Tibial nerve (tissue), 4 donors: ENCODE data around the gene RASSF7. TPM values are rescaled to one million over a fixed set of nuclear protein-coding genes. Genes with fewer than 3 reads are reported as not detected.
A peak's percentile ranks its signal among the peaks of the same experiment; 100 is the strongest.

Experiments
- DNase-seq, 2 donors: peaks; one replicate each; pipeline ENCODE4 v3.0.0-alpha.2; 2019; ENCODE audit warnings: low spot score in 2 of 2
- H3K27ac ChIP-seq, 4 donors: fragments of 200-600 bp; sonication (generic) in 3 of 4; one replicate each; pipeline ENCODE4 v1.5.1; 2017 to 2019; ENCODE audit warnings: mild to moderate bottlenecking in 1 of 4
- H3K27me3 ChIP-seq, 2 donors: fragments of 200-600 bp; sonication (generic) in 1 of 2; one replicate each; pipeline versions ENCODE4 v1.5.1 to v1.6.0; 2017 to 2019
- H3K36me3 ChIP-seq, 3 donors: fragments of 200-600 bp; sonication (generic); one replicate each; pipeline ENCODE4 v1.5.1; 2018 to 2019
- H3K4me1 ChIP-seq, 4 donors: fragments of 200-600 bp; sonication (generic) in 3 of 4; one replicate each; pipeline ENCODE4 v1.5.1; 2017 to 2019
- H3K4me3 ChIP-seq, 4 donors: fragments of 200-600 bp; sonication (generic) in 3 of 4; one replicate each; pipeline ENCODE4 v1.5.1; 2017 to 2019; ENCODE audit warnings: mild to moderate bottlenecking in 1 of 4, moderate library complexity in 1 of 4
- H3K9me3 ChIP-seq, 4 donors: fragments of 200-600 bp; sonication (generic) in 3 of 4; one replicate each; pipeline ENCODE4 v1.5.1; 2017 to 2019
- CTCF ChIP-seq, 5 experiments: fragments of 200-600 bp in 3 of 5; fragments of 450-650 bp in 2 of 5; sonication (generic) in 3 of 5; IDR thresholded peaks; one replicate each; pipeline ENCODE4 v1.5.1; 2016 to 2019; ENCODE audit warnings: antibody characterized with exemption in 5 of 5, mild to moderate bottlenecking in 3 of 5, moderate library complexity in 2 of 5
- EP300 ChIP-seq, 2 donors: sonication (generic); formaldehyde crosslinking; IDR thresholded peaks; one replicate each; pipeline ENCODE4 v1.6.1; 2017; ENCODE audit warnings: antibody characterized with exemption in 2 of 2, mild to moderate bottlenecking in 1 of 2
- POLR2A ChIP-seq, 2 donors: fragments of 450-650 bp; IDR thresholded peaks; one replicate each; pipeline ENCODE4 v1.6.1; 2017; ENCODE audit warnings: antibody characterized with exemption in 2 of 2, mild to moderate bottlenecking in 2 of 2, moderate library complexity in 2 of 2
- WGBS, 2 donors: methylation state at CpG; one replicate each; pipeline ENCODE4 v1.1.5; 2018; 5-methylcytosine and 5-hydroxymethylcytosine counted together
- total RNA-seq, 4 donors: library from RNA; depleted of rRNA; stranded (reverse); fragments of >200 nt; gene quantifications; one replicate each; pipeline ENCODE4 v1.1.0, GENCODE V29; 2016

The RASSF7 gene
- total RNA-seq, 4 donors from 2014 or later = 21.0 to 25.6 (median 23.1) TPM

- Histone ChIP-seq H3K4me1 (peaks cover 0 to 11% (median 2%) of the 10 kb centered on the region in 4 donors), H3K27me3 (no peaks in the 10 kb centered on the region), H3K27ac (no peak overlapping the region), H3K4me3 (no peak overlapping the region), H3K36me3 (peaks cover 4 to 98% (median 56%) of the 10 kb centered on the region in 3 donors), H3K9me3 (no peaks in the 10 kb centered on the region)
- 75 to 88% methylated on average over 21 to 28 of the region's 28 CpGs for WGBS, 2 donors
- no peak for TF ChIP-seq POLR2A (IDR thresholded peaks at IDR 0.05)
- no peak for DNase-seq
Observed at GRCh38 chr11:608791-609251, 48.1 kb downstream of the RASSF7 start.

GRCh38 chr11:609341-609811 is 48.6 kb downstream of the RASSF7 start:
- no peak for TF ChIP-seq CTCF (IDR thresholded peaks at IDR 0.05)
- no peak for TF ChIP-seq EP300 (IDR thresholded peaks at IDR 0.05)
- no peak for TF ChIP-seq POLR2A (IDR thresholded peaks at IDR 0.05)
- 87 to 93% methylated on average over 18 to 20 of the region's 28 CpGs for WGBS, 2 donors
- no peaks in the 10 kb centered on the region for H3K27me3 ChIP-seq
- peaks cover 0 to 16% (median 7%) of the 10 kb centered on the region in 4 donors for H3K4me1 ChIP-seq
- no peak overlapping the region for H3K27ac ChIP-seq
- H3K9me3 ChIP-seq = no peaks in the 10 kb centered on the region
- H3K36me3 ChIP-seq = peaks cover 4 to 98% (median 53%) of the 10 kb centered on the region in 3 donors
- H3K4me3 ChIP-seq = no peak overlapping the region
- no peak for DNase-seq

GRCh38 chr11:610146-610801 is 49.5 kb downstream of the RASSF7 start:
- Histone ChIP-seq H3K27me3 (no peaks in the 10 kb centered on the region), H3K27ac (no peak overlapping the region), H3K4me3 (no peak overlapping the region), H3K36me3 (peaks cover 4 to 94% (median 45%) of the 10 kb centered on the region in 3 donors), H3K4me1 (peaks cover 0 to 25% (median 16%) of the 10 kb centered on the region in 4 donors), H3K9me3 (no peaks in the 10 kb centered on the region)
- TF ChIP-seq CTCF (IDR thresholded peaks at IDR 0.05) = no peak
- TF ChIP-seq EP300 (IDR thresholded peaks at IDR 0.05) = no peak
- TF ChIP-seq POLR2A (IDR thresholded peaks at IDR 0.05) = no peak
- WGBS, 2 donors = 97 to 98% methylated on average over 12 to 13 of the region's 18 CpGs
- DNase-seq = no peak

- H3K27ac ChIP-seq = no peak overlapping the region
- no peaks in the 10 kb centered on the region for H3K9me3 ChIP-seq
- H3K36me3 ChIP-seq = peaks cover 0 to 83% (median 34%) of the 10 kb centered on the region in 3 donors
- WGBS, 2 donors = 86 to 87% methylated on average over 44 to 49 of the region's 49 CpGs
- no peak for TF ChIP-seq CTCF (IDR thresholded peaks at IDR 0.05)
- TF ChIP-seq EP300 (IDR thresholded peaks at IDR 0.05) = no peak
- no peak for TF ChIP-seq POLR2A (IDR thresholded peaks at IDR 0.05)
- H3K4me3 ChIP-seq = no peak overlapping the region
- H3K27me3 ChIP-seq = no peaks in the 10 kb centered on the region
- no peak for DNase-seq
- H3K4me1 ChIP-seq = peaks cover 0 to 31% (median 17%) of the 10 kb centered on the region in 4 donors
Observed at GRCh38 chr11:611001-611996, 50.5 kb downstream of the RASSF7 start.

- 78 to 79% methylated on average over 18 to 21 of the region's 27 CpGs for WGBS, 2 donors
- Histone ChIP-seq H3K4me3 (no peak overlapping the region), H3K27ac (peak overlapping the region in 1 of 4 donors; percentile 96), H3K27me3 (no peaks in the 10 kb centered on the region), H3K4me1 (peaks cover 0 to 38% (median 17%) of the 10 kb centered on the region in 4 donors), H3K36me3 (peaks cover 0 to 74% (median 24%) of the 10 kb centered on the region in 3 donors), H3K9me3 (no peaks in the 10 kb centered on the region)
- no peak for DNase-seq
- TF ChIP-seq EP300 (IDR thresholded peaks at IDR 0.05) = no peak
- TF ChIP-seq POLR2A (IDR thresholded peaks at IDR 0.05) = no peak
- no peak for TF ChIP-seq CTCF (IDR thresholded peaks at IDR 0.05)
Observed at GRCh38 chr11:612201-612960, 51.6 kb downstream of the RASSF7 start.
